PC-3 (cell line): ENCODE data around the gene KIF18B. TPM values are rescaled to one million over a fixed set of nuclear protein-coding genes. Genes with fewer than 3 reads are reported as not detected.

Experiments used
- ATAC-seq: fragments of 200-7000 bp; cut with Tn5 transposase; 2 replicates; pipeline ENCODE4 v1.9.1; 2020; ENCODE audit warnings: mild to moderate bottlenecking, moderate library complexity
- BruUV-seq: library from RNA; stranded (reverse); fragments of 400-500 nt; replicated peaks from 2 replicates; lab custom pipeline; 2021; lab: Mats Ljungman, UMichigan
- CTCF ChIA-PET: fragments of 300-600 bp; sonication (Branson Sonifier 250); formaldehyde crosslinking; loops from one replicate; lab custom pipeline; 2022; ENCODE audit warnings: antibody characterized with exemption; lab: Charles Lee
- POLR2A ChIA-PET: fragments of 300-600 bp; sonication (Branson Sonifier 250); formaldehyde crosslinking; loops from one replicate; lab custom pipeline; 2022; ENCODE audit warnings: antibody characterized with exemption; ENCODE audit not compliant: unreplicated experiment; lab: Charles Lee
- DNase-seq: peaks from one replicate; pipeline ENCODE4 v3.0.0-alpha.2; 2015
- H2AFZ ChIP-seq: fragments of 300-600 bp; sonication (generic); 2 replicates; pipeline ENCODE4 v1.6.0; 2016; ENCODE audit warnings: antibody characterized with exemption, low read length
- H3F3A ChIP-seq: fragments of 300-600 bp; sonication (generic); one replicate; pipeline ENCODE4 v1.6.0; 2017; ENCODE audit warnings: antibody characterized with exemption, low read length, control low read depth, mild to moderate bottlenecking; ENCODE audit not compliant: unreplicated experiment
- H3K27ac ChIP-seq: fragments of 300-600 bp; sonication (generic); 2 replicates; pipeline ENCODE4 v1.5.1; 2016; ENCODE audit warnings: mild to moderate bottlenecking, low read length
- H3K27me3 ChIP-seq: fragments of 300-600 bp; sonication (generic); 2 replicates; pipeline ENCODE4 v1.6.1; 2016; ENCODE audit warnings: low read length, mixed read lengths
- H3K36me3 ChIP-seq: fragments of 300-600 bp; sonication (generic); 2 replicates; pipeline ENCODE4 v1.6.1; 2016; ENCODE audit warnings: low read depth, mixed run types, low read length, mixed read lengths
- H3K4me1 ChIP-seq: fragments of 300-600 bp; sonication (generic); 2 replicates; pipeline ENCODE4 v1.5.1; 2016; ENCODE audit warnings: low read length; ENCODE audit not compliant: insufficient read depth
- H3K4me2 ChIP-seq: fragments of 300-600 bp; sonication (generic); 2 replicates; pipeline ENCODE4 v1.6.0; 2016; ENCODE audit warnings: low read length
- H3K4me3 ChIP-seq: fragments of 300-600 bp; sonication (generic); 2 replicates; pipeline ENCODE4 v1.5.1; 2016; ENCODE audit warnings: mild to moderate bottlenecking, low read length, mixed read lengths
- H3K79me2 ChIP-seq: fragments of 300-600 bp; sonication (generic); 2 replicates; pipeline ENCODE4 v1.6.1; 2017; ENCODE audit warnings: low read length, mixed read lengths
- H3K9ac ChIP-seq: fragments of 300-600 bp; sonication (generic); 2 replicates; pipeline ENCODE4 v1.6.0; 2016; ENCODE audit warnings: mild to moderate bottlenecking, low read length
- H3K9me2 ChIP-seq: fragments of 300-600 bp; sonication (generic); replicated peaks from 2 replicates; pipeline ENCODE4 v1.6.1; 2016; ENCODE audit warnings: mixed run types, low read length, mixed read lengths
- H3K9me3 ChIP-seq: fragments of 300-600 bp; sonication (generic); 2 replicates; pipeline ENCODE4 v1.6.1; 2016; ENCODE audit warnings: low read length, mixed read lengths
- H4K20me1 ChIP-seq: fragments of 300-600 bp; sonication (generic); 2 replicates; pipeline ENCODE4 v1.6.1; 2016; ENCODE audit warnings: low read length, mixed read lengths
- CTCF ChIP-seq: fragments of 300-600 bp; sonication (generic); conservative IDR thresholded peaks from 2 replicates; pipeline ENCODE4 v1.5.1; 2017; ENCODE audit warnings: antibody characterized with exemption, low read depth, mild to moderate bottlenecking, low read length
- EZH2 ChIP-seq: fragments of 300-600 bp; sonication (generic); IDR thresholded peaks from one replicate; pipeline ENCODE4 v1.6.1; 2017; ENCODE audit warnings: antibody characterized with exemption, mild to moderate bottlenecking, low read length; ENCODE audit not compliant: unreplicated experiment
- EZH2phosphoT487 ChIP-seq: fragments of 300-600 bp; sonication (generic); IDR thresholded peaks from 2 replicates; pipeline ENCODE4 v1.6.1; 2018; ENCODE audit warnings: mild to moderate bottlenecking, antibody characterized with exemption, low read length, borderline replicate concordance
- intact Hi-C: fragments of 100-400 bp; cut with micrococcal nuclease; formaldehyde crosslinking; loops from 2 replicates; pipeline ENCODE4 v1.9.0; 2023
- total RNA-seq: library from RNA; depleted of rRNA; stranded (reverse); fragments of >200 nt; gene quantifications from 2 replicates; pipeline ENCODE4 v1.2.3, GENCODE V29; 2014

The KIF18B gene
- total RNA-seq, 1 experiment from 2014 or later = 25.0 TPM

- ChIA-PET POLR2A (no interaction called here), CTCF (interaction anchor here (1.8 kb wide), 1 partner anchor 57 kb away, joined by 8 read pairs; no protein-coding TSS in a partner anchor)
- Histone ChIP-seq H3K4me2 (no peak overlapping the region), H2AFZ (no peak overlapping the region), H3F3A (peaks cover 10% of the 10 kb centered on the region), H3K36me3 (no peaks in the 10 kb centered on the region), H3K4me1 (peaks cover 31% of the 10 kb centered on the region), H3K27ac (no peak overlapping the region), H3K9ac (no peak overlapping the region), H3K27me3 (no peaks in the 10 kb centered on the region), H3K9me3 (no peaks in the 10 kb centered on the region), H3K4me3 (no peak overlapping the region), H3K9me2 (no peaks in the 10 kb centered on the region; the same call in 1 of the 2 replicates), H3K79me2 (no peaks in the 10 kb centered on the region), H4K20me1 (no peaks in the 10 kb centered on the region)
- peak; percentile 22 for DNase-seq
- intact Hi-C loops = loop anchor here (1.0 kb wide), 1 partner anchor 57 kb away; no protein-coding TSS in a partner anchor
- ATAC-seq = no peak
- BruUV-seq = no TSS peak
- peak; percentile 47 for TF ChIP-seq CTCF
- TF ChIP-seq EZH2 = no peak
These were observed 29.5 kb upstream of the KIF18B start for GRCh38 chr17:44977065-44977464.

DNA sequence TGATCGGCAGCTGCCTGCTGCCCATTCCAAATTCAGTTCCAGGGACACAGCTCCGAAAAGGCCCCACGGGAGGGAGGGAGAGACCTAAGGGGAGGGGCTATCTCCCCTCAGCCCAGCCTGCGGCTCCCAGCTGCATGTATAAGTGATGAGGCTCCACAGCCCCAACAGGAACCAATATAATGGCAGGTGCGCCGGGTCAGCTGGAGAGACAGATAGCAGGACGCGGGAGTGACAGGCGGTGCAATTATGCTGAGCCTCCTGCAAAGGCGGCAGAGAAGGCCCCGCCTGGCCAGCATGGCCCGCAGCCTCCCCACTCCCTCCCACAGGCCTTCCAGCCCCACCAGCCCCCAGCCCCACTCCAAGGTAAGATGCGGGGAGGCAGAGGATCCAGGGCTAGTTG, 28.6 kb upstream of the KIF18B start:
- Histone ChIP-seq H3K9me2 (no peaks in the 10 kb centered on the region), H3K4me3 (no peak overlapping the region), H4K20me1 (no peaks in the 10 kb centered on the region), H3K4me1 (peaks cover 25% of the 10 kb centered on the region), H3K27me3 (no peaks in the 10 kb centered on the region), H3K4me2 (no peak overlapping the region), H3K79me2 (no peaks in the 10 kb centered on the region), H3K9ac (no peak overlapping the region), H2AFZ (no peak overlapping the region), H3F3A (peaks cover 6% of the 10 kb centered on the region), H3K27ac (no peak overlapping the region), H3K36me3 (no peaks in the 10 kb centered on the region), H3K9me3 (no peaks in the 10 kb centered on the region)
- TF ChIP-seq EZH2 (no peak), CTCF (no peak), EZH2phosphoT487 (no peak)
- DNase-seq (no peak), ATAC-seq (no peak)
- CTCF ChIA-PET = interaction anchor here (1.8 kb wide), 1 partner anchor 56 kb away, joined by 8 read pairs; no protein-coding TSS in a partner anchor
- POLR2A ChIA-PET = no interaction called here
- BruUV-seq = no TSS peak
- intact Hi-C loops = no loop called here

GRCh38 chr17:44972953-44973352, 25.4 kb upstream of the KIF18B start:
- no peak overlapping the region for H2AFZ ChIP-seq
- H3K36me3 ChIP-seq = no peaks in the 10 kb centered on the region
- peak; percentile 72 for DNase-seq
- H3K9me2 ChIP-seq = no peaks in the 10 kb centered on the region
- H3K4me3 ChIP-seq = no peak overlapping the region
- CTCF ChIA-PET = no interaction called here
- H3K27ac ChIP-seq = no peak overlapping the region
- BruUV-seq = no TSS peak
- POLR2A ChIA-PET = interaction anchor here (0.7 kb wide), 1 partner anchor 8 kb away, joined by 9 read pairs; no protein-coding TSS in a partner anchor
- ATAC-seq = no peak
- H3K4me2 ChIP-seq = no peak overlapping the region
- TF ChIP-seq EZH2 (no peak), EZH2phosphoT487 (no peak), CTCF (no peak)
- H3K27me3 ChIP-seq = no peaks in the 10 kb centered on the region
- H4K20me1 ChIP-seq = no peaks in the 10 kb centered on the region
- H3K9ac ChIP-seq = no peak overlapping the region
- peaks cover 18% of the 10 kb centered on the region; the same call in 1 of the 2 replicates for H3K4me1 ChIP-seq
- H3K79me2 ChIP-seq = no peaks in the 10 kb centered on the region
- H3K9me3 ChIP-seq = no peaks in the 10 kb centered on the region
- H3F3A ChIP-seq = no peaks in the 10 kb centered on the region
- intact Hi-C loops = no loop called here
